Activated CD8-positive, alpha-beta memory T cell treated with anti-CD3 and anti-CD28 coated beads for 36 hours (primary cell): ENCODE results near the gene KIF12. TPM values are rescaled to one million over a fixed set of nuclear protein-coding genes. Genes with fewer than 3 reads are reported as not detected.

Source experiments
- CTCF ChIA-PET: fragments of 350-600 bp; sonication (Branson Sonifier 250); formaldehyde crosslinking; loops from one replicate; lab custom pipeline; 2021; ENCODE audit warnings: antibody characterized with exemption; lab: Charles Lee
- POLR2A ChIA-PET: fragments of 350-600 bp; sonication (Branson Sonifier 250); formaldehyde crosslinking; loops from one replicate; lab custom pipeline; 2021; ENCODE audit warnings: antibody characterized with exemption; lab: Charles Lee
- total RNA-seq, 2 experiments: library from RNA; stranded (reverse); gene quantifications; one replicate each; pipeline ENCODE4 v1.2.3, GENCODE V29; 2021

The KIF12 gene
- total RNA-seq, 2 experiments from 2014 or later: not detected

- ChIA-PET CTCF (no interaction called here), POLR2A (no interaction called here)
Measured at GRCh38 chr9:114124666-114125475, 25.8 kb upstream of the KIF12 start.

GRCh38 chr9:114124138-114124537 is 25.0 kb upstream of the KIF12 start:
- CTCF ChIA-PET: no interaction called here
- POLR2A ChIA-PET: no interaction called here

GRCh38 chr9:114123031-114123977 is 24.2 kb upstream of the KIF12 start:
- POLR2A ChIA-PET: no interaction called here
- CTCF ChIA-PET: no interaction called here

GRCh38 chr9:114122136-114123027 is 23.3 kb upstream of the KIF12 start:
- ChIA-PET CTCF (interaction anchor here (1.0 kb wide), 1 partner anchor 169 kb away, joined by 3 read pairs; no protein-coding TSS in a partner anchor), POLR2A (no interaction called here)

GRCh38 chr9:114121227-114122135 is 22.4 kb upstream of the KIF12 start:
- POLR2A ChIA-PET: no interaction called here
- CTCF ChIA-PET: interaction anchor here (1.0 to 1.4 kb wide), 2 partner anchors 13 to 170 kb away, joined by 3 read pairs; no protein-coding TSS in a partner anchor

GRCh38 chr9:114120192-114121014 is 21.3 kb upstream of the KIF12 start:
- CTCF ChIA-PET: interaction anchor here (1.4 kb wide), 1 partner anchor 12 kb away, joined by 3 read pairs; no protein-coding TSS in a partner anchor
- POLR2A ChIA-PET: no interaction called here

GRCh38 chr9:114119242-114120191 is 20.4 kb upstream of the KIF12 start:
- ChIA-PET CTCF (no interaction called here), POLR2A (no interaction called here)

GRCh38 chr9:114117996-114118830 is 19.1 kb upstream of the KIF12 start:
- CTCF ChIA-PET: no interaction called here
- POLR2A ChIA-PET: interaction anchor here (0.5 kb wide), 1 partner anchor 8 kb away, joined by 6 read pairs; no protein-coding TSS in a partner anchor

GRCh38 chr9:114117614-114117995 is 18.5 kb upstream of the KIF12 start:
- ChIA-PET CTCF (no interaction called here), POLR2A (no interaction called here)

- POLR2A ChIA-PET: no interaction called here
- CTCF ChIA-PET: no interaction called here
Measured at GRCh38 chr9:114116126-114116747, 17.1 kb upstream of the KIF12 start.

GRCh38 chr9:114115654-114116125 is 16.6 kb upstream of the KIF12 start:
- ChIA-PET POLR2A (no interaction called here), CTCF (no interaction called here)

GRCh38 chr9:114114364-114114763 is 15.3 kb upstream of the KIF12 start:
- CTCF ChIA-PET: no interaction called here
- POLR2A ChIA-PET: no interaction called here

- ChIA-PET POLR2A (no interaction called here), CTCF (no interaction called here)
Measured at GRCh38 chr9:114112778-114113584, 13.9 kb upstream of the KIF12 start.

- CTCF ChIA-PET: no interaction called here
- POLR2A ChIA-PET: no interaction called here
Measured at GRCh38 chr9:114112325-114112724, 13.2 kb upstream of the KIF12 start.
